PFSK-1 (cell line): ENCODE data around the gene CARS2.

Experiments used
- FOXP2 ChIP-seq: optimal IDR thresholded peaks from 2 replicates; pipeline ENCODE3; 2011; ENCODE audit warnings: borderline replicate concordance, control low read depth, inconsistent platforms; ENCODE audit not compliant: insufficient read depth; ENCODE audit errors: extremely low read length, extremely low read depth
- POLR2AphosphoS5 ChIP-seq: IDR thresholded peaks from 2 replicates; pipeline ENCODE4 v1.6.1; 2012; ENCODE audit warnings: low read depth, mild to moderate bottlenecking, control low read depth, low read length, moderate library complexity
- REST ChIP-seq, 2 experiments: IDR thresholded peaks; 2 replicates each; pipeline versions ENCODE4 v1.6.1 to v1.8.0; 2011 to 2012; ENCODE audit warnings: low read depth in 2 of 2, low read length in 2 of 2, control low read depth in 1 of 2, inconsistent platforms in 1 of 2, mild to moderate bottlenecking in 1 of 2, moderate library complexity in 1 of 2; ENCODE audit not compliant: insufficient read depth in 1 of 2
- SIN3A ChIP-seq: IDR thresholded peaks from 2 replicates; pipeline ENCODE4 v1.6.1; 2012; ENCODE audit warnings: mild to moderate bottlenecking, low read length, moderate library complexity, borderline replicate concordance; ENCODE audit not compliant: insufficient read depth
- TAF1 ChIP-seq: IDR thresholded peaks from 2 replicates; pipeline ENCODE4 v1.6.1; 2012; ENCODE audit warnings: low read length, control low read depth, borderline replicate concordance; ENCODE audit not compliant: insufficient read depth

The CARS2 gene

GRCh38 chr13:110627351-110627750 is 78.6 kb downstream of the CARS2 start:
- no peak for TF ChIP-seq SIN3A
- TF ChIP-seq POLR2AphosphoS5 = no peak
- no peak for TF ChIP-seq TAF1
- TF ChIP-seq FOXP2 = no peak
- no peak for TF ChIP-seq REST (IDR thresholded peaks at IDR 0.05; ENCODE audit: insufficient read depth in 1 of 2, low read depth in 2 of 2, low read length in 2 of 2)

- no peak for TF ChIP-seq FOXP2
- no peak for TF ChIP-seq SIN3A
- no peak for TF ChIP-seq TAF1
- no peak for TF ChIP-seq POLR2AphosphoS5
- TF ChIP-seq REST (IDR thresholded peaks at IDR 0.05; ENCODE audit: insufficient read depth in 1 of 2, low read depth in 2 of 2, low read length in 2 of 2) = no peak
These were observed 79.4 kb downstream of the CARS2 start for GRCh38 chr13:110626521-110626920.

- TF ChIP-seq REST (IDR thresholded peaks at IDR 0.05; ENCODE audit: insufficient read depth in 1 of 2, low read depth in 2 of 2, low read length in 2 of 2) (no peak), POLR2AphosphoS5 (no peak), FOXP2 (no peak), SIN3A (no peak), TAF1 (no peak)
These were observed 80.1 kb downstream of the CARS2 start for GRCh38 chr13:110625771-110626321.

GRCh38 chr13:110624766-110625756 is 80.9 kb downstream of the CARS2 start:
- TF ChIP-seq SIN3A (no peak), FOXP2 (no peak), TAF1 (no peak), REST (IDR thresholded peaks at IDR 0.05; ENCODE audit: insufficient read depth in 1 of 2, low read depth in 2 of 2, low read length in 2 of 2) (no peak), POLR2AphosphoS5 (no peak)

GRCh38 chr13:110620596-110620995 is 85.3 kb downstream of the CARS2 start:
- TF ChIP-seq SIN3A = no peak
- TF ChIP-seq TAF1 = no peak
- TF ChIP-seq FOXP2 = no peak
- TF ChIP-seq REST (IDR thresholded peaks at IDR 0.05; ENCODE audit: insufficient read depth in 1 of 2, low read depth in 2 of 2, low read length in 2 of 2) = no peak
- no peak for TF ChIP-seq POLR2AphosphoS5
